ENCODE data around the gene CFAP46.

The CFAP46 gene

GRCh38 chr10:132942101-132943057 is at the start of gene CFAP46:
CFAP46 (minus strand) TSS chr10:132942570; CDS start chr10:132942484, 86 bp downstream.
- DNase-seq (ENCODE audit: low read depth) = no peak

GRCh38 chr10:132991706-132992432 is 49.5 kb upstream of the CFAP46 start:
- no peak for DNase-seq (ENCODE audit: low read depth)

- no peak for DNase-seq (ENCODE audit: low read depth)
These were observed 48.5 kb upstream of the CFAP46 start for GRCh38 chr10:132990684-132991545.

- no peak for DNase-seq (ENCODE audit: low read depth)
These were observed 47.4 kb upstream of the CFAP46 start for GRCh38 chr10:132989476-132990415.

GRCh38 chr10:132988988-132989387 is 46.6 kb upstream of the CFAP46 start:
- no peak for DNase-seq (ENCODE audit: low read depth)

GRCh38 chr10:132987671-132988571 is 45.6 kb upstream of the CFAP46 start:
- DNase-seq (ENCODE audit: low read depth) = no peak

- DNase-seq (ENCODE audit: low read depth) = no peak
These were observed 44.6 kb upstream of the CFAP46 start for GRCh38 chr10:132986978-132987377.

- DNase-seq (ENCODE audit: low read depth) = no peak
These were observed 44.2 kb upstream of the CFAP46 start for GRCh38 chr10:132986576-132986975.

GRCh38 chr10:132986076-132986475 is 43.7 kb upstream of the CFAP46 start:
- DNase-seq (ENCODE audit: low read depth) = no peak

GRCh38 chr10:132985546-132985900 is 43.2 kb upstream of the CFAP46 start:
- DNase-seq (ENCODE audit: low read depth) = no peak

- DNase-seq (ENCODE audit: low read depth) = no peak
These were observed 42.6 kb upstream of the CFAP46 start for GRCh38 chr10:132984801-132985545.

GRCh38 chr10:132984008-132984295 is 41.6 kb upstream of the CFAP46 start:
- no peak for DNase-seq (ENCODE audit: low read depth)

- no peak for DNase-seq (ENCODE audit: low read depth)
These were observed 41.1 kb upstream of the CFAP46 start for GRCh38 chr10:132983252-132984007.

- no peak for DNase-seq (ENCODE audit: low read depth)
These were observed 40.1 kb upstream of the CFAP46 start for GRCh38 chr10:132982301-132982989.

- DNase-seq (ENCODE audit: low read depth) = no peak
These were observed 39.4 kb upstream of the CFAP46 start for GRCh38 chr10:132981746-132982145.

GRCh38 chr10:132981173-132981555 is 38.8 kb upstream of the CFAP46 start:
- DNase-seq (ENCODE audit: low read depth) = no peak

GRCh38 chr10:132980426-132981172 is 38.2 kb upstream of the CFAP46 start:
- DNase-seq (ENCODE audit: low read depth) = no peak
